Measurements from ENCODE around the gene SCRN1.

DNA sequence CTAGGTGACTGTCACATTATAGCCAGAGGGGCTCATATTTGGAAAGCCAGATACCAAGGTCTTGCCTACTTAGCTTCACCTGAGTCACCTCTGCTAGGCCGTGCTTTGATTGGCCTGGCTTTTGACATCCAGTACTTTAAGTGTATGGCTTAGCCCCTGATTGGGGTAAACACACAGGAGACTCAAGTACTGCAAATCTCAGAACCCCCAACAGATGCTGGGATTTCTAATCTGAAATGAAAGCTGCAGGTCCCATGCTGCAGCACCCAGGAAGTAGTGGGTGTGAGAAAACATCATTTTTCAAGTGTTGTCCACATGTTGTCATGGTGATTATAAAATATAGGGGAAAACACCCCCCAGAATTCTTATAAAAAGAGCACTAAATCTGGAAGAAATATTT lies 107.1 kb downstream of the SCRN1 start:
- TF ChIP-seq, protein P1, sequence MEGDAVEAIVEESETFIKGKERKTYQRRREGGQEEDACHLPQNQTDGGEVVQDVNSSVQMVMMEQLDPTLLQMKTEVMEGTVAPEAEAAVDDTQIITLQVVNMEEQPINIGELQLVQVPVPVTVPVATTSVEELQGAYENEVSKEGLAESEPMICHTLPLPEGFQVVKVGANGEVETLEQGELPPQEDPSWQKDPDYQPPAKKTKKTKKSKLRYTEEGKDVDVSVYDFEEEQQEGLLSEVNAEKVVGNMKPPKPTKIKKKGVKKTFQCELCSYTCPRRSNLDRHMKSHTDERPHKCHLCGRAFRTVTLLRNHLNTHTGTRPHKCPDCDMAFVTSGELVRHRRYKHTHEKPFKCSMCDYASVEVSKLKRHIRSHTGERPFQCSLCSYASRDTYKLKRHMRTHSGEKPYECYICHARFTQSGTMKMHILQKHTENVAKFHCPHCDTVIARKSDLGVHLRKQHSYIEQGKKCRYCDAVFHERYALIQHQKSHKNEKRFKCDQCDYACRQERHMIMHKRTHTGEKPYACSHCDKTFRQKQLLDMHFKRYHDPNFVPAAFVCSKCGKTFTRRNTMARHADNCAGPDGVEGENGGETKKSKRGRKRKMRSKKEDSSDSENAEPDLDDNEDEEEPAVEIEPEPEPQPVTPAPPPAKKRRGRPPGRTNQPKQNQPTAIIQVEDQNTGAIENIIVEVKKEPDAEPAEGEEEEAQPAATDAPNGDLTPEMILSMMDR (IDR thresholded peaks at IDR 0.05): no peak
- no peak for TF ChIP-seq POLR2A (IDR thresholded peaks at IDR 0.05)

Measured in uterus (tissue), 2 donors.